ENCODE data around the gene CRYGS.

- TF ChIP-seq CTCF (IDR thresholded peaks at IDR 0.05) (no peak), POLR2A (IDR thresholded peaks at IDR 0.05) (no peak)
These were observed 23.7 kb downstream of the CRYGS start for GRCh38 chr3:186520431-186520830.
